Sigmoid colon (tissue), 7 donors: ENCODE data around the gene CLIC4. TPM values are rescaled to one million over a fixed set of nuclear protein-coding genes. Genes with fewer than 3 reads are reported as not detected.

Source experiments
- DNase-seq: peaks from one replicate; pipeline ENCODE4 v3.0.0-alpha.2; 2019
- H3K27ac ChIP-seq, 4 donors: fragments of 200-600 bp; sonication (generic); one replicate each; pipeline ENCODE4 v1.5.1; 2016 to 2019; ENCODE audit warnings: mild to moderate bottlenecking in 1 of 4
- H3K27me3 ChIP-seq, 3 donors: fragments of 200-600 bp; sonication (generic); one replicate each; pipeline ENCODE4 v1.5.1; 2019; ENCODE audit warnings: mild to moderate bottlenecking in 1 of 3
- H3K36me3 ChIP-seq, 4 donors: fragments of 200-600 bp; sonication (generic); one replicate each; pipeline ENCODE4 v1.5.1; 2016 to 2019
- H3K4me1 ChIP-seq, 4 donors: fragments of 200-600 bp; sonication (generic); one replicate each; pipeline ENCODE4 v1.5.1; 2017 to 2019
- H3K4me3 ChIP-seq, 4 donors: fragments of 200-600 bp; sonication (generic); one replicate each; pipeline ENCODE4 v1.5.1; 2017 to 2019; ENCODE audit warnings: mild to moderate bottlenecking in 2 of 4, moderate library complexity in 1 of 4
- H3K9me3 ChIP-seq, 4 donors: fragments of 200-600 bp in 3 of 4; sonication (generic) in 3 of 4; one replicate each; pipeline versions ENCODE4 v1.5.1 to v1.6.1; 2013 to 2019
- EP300 ChIP-seq, 4 donors: sonication (generic); formaldehyde crosslinking; IDR thresholded peaks; one replicate each; pipeline ENCODE4 v1.6.1; 2017; ENCODE audit warnings: antibody characterized with exemption in 4 of 4
- POLR2A ChIP-seq, 2 donors: fragments of 450-650 bp; IDR thresholded peaks; one replicate each; pipeline ENCODE4 v1.6.1; 2016; ENCODE audit warnings: antibody characterized with exemption in 2 of 2, mild to moderate bottlenecking in 2 of 2, moderate library complexity in 2 of 2
- POLR2AphosphoS5 ChIP-seq, 4 donors: sonication (generic); formaldehyde crosslinking; IDR thresholded peaks; one replicate each; pipeline ENCODE4 v1.6.1; 2017; ENCODE audit warnings: antibody characterized with exemption in 4 of 4
- WGBS, 2 donors: extraction: QIAGEN DNeasy Blood & Tissue Kit; methylation state at CpG; one replicate each; pipeline ENCODE4 v1.1.7; 2013; 5-methylcytosine and 5-hydroxymethylcytosine counted together
- intact Hi-C: fragments of 100-400 bp; cut with DNase I; formaldehyde crosslinking; loops from one replicate; pipeline ENCODE4 v1.15.1; 2023
- polyA plus RNA-seq, 3 donors: library from polyadenylated mRNA; stranded (reverse); fragments of 200-250 nt; gene quantifications; one replicate each; pipeline ENCODE4 v1.2.3, GENCODE V29; 2013
- total RNA-seq, 4 donors: library from RNA; depleted of rRNA; stranded (reverse); fragments of >200 nt; gene quantifications; one replicate each; pipeline ENCODE4 v1.1.0, GENCODE V29; 2016
- TF ChIP-seq, protein P1 (sequence below), 4 experiments: fragments of 450-650 bp in 3 of 4; fragments of 200-600 bp in 1 of 4; IDR thresholded peaks; one replicate each; pipeline ENCODE4 v1.5.1; 2016 to 2019; ENCODE audit warnings: antibody characterized with exemption in 4 of 4, mild to moderate bottlenecking in 3 of 4, moderate library complexity in 2 of 4
- donor health status: healthy with polysubstance abuse.
- donor health status: Bipolar disorder and iron deficiency.
- donor health status: healthy.

CLIC4 gene
- total and polyA plus RNA-seq, 7 donors: 37.8 to 443 (median 334) TPM

GRCh38 chr1:24859063-24860010, 114.1 kb downstream of the CLIC4 start:
- H3K36me3 ChIP-seq: no peaks in the 10 kb centered on the region
- no peak overlapping the region for H3K4me3 ChIP-seq
- no peaks in the 10 kb centered on the region for H3K4me1 ChIP-seq
- intact Hi-C loops: no loop called here
- H3K27ac ChIP-seq: no peak overlapping the region
- TF ChIP-seq, protein P1, sequence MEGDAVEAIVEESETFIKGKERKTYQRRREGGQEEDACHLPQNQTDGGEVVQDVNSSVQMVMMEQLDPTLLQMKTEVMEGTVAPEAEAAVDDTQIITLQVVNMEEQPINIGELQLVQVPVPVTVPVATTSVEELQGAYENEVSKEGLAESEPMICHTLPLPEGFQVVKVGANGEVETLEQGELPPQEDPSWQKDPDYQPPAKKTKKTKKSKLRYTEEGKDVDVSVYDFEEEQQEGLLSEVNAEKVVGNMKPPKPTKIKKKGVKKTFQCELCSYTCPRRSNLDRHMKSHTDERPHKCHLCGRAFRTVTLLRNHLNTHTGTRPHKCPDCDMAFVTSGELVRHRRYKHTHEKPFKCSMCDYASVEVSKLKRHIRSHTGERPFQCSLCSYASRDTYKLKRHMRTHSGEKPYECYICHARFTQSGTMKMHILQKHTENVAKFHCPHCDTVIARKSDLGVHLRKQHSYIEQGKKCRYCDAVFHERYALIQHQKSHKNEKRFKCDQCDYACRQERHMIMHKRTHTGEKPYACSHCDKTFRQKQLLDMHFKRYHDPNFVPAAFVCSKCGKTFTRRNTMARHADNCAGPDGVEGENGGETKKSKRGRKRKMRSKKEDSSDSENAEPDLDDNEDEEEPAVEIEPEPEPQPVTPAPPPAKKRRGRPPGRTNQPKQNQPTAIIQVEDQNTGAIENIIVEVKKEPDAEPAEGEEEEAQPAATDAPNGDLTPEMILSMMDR (IDR thresholded peaks at IDR 0.05): no peak
- no peaks in the 10 kb centered on the region for H3K9me3 ChIP-seq
- H3K27me3 ChIP-seq: peaks cover 0 to 28% (median 9%) of the 10 kb centered on the region in 3 donors
- DNase-seq: no peak
- 86 to 90% methylated on average over 10 of the region's 10 CpGs for WGBS, 2 donors

GRCh38 chr1:24860841-24861240, 115.6 kb downstream of the CLIC4 start:
- intact Hi-C loops: no loop called here
- no peak overlapping the region for H3K27ac ChIP-seq
- no peaks in the 10 kb centered on the region for H3K36me3 ChIP-seq
- H3K27me3 ChIP-seq: peaks cover 0 to 36% (median 9%) of the 10 kb centered on the region in 3 donors
- 29 to 74% methylated on average over 15 of the region's 15 CpGs for WGBS, 2 donors
- DNase-seq: peak; percentile 59
- no peaks in the 10 kb centered on the region for H3K9me3 ChIP-seq
- H3K4me1 ChIP-seq: no peaks in the 10 kb centered on the region
- TF ChIP-seq EP300 (IDR thresholded peaks at IDR 0.05) (no peak), POLR2AphosphoS5 (IDR thresholded peaks at IDR 0.05) (no peak)
- TF ChIP-seq, protein P1 (IDR thresholded peaks at IDR 0.05): no peak
- H3K4me3 ChIP-seq: no peak overlapping the region

GRCh38 chr1:24861821-24862727, 116.8 kb downstream of the CLIC4 start:
- Histone ChIP-seq H3K4me3 (no peak overlapping the region), H3K36me3 (no peaks in the 10 kb centered on the region), H3K4me1 (no peaks in the 10 kb centered on the region), H3K27ac (no peak overlapping the region), H3K9me3 (no peaks in the 10 kb centered on the region), H3K27me3 (peaks cover 0 to 44% (median 15%) of the 10 kb centered on the region in 3 donors)
- TF ChIP-seq, protein P1 (IDR thresholded peaks at IDR 0.05): no peak
- TF ChIP-seq POLR2AphosphoS5 (IDR thresholded peaks at IDR 0.05) (no peak), POLR2A (IDR thresholded peaks at IDR 0.05) (no peak), EP300 (IDR thresholded peaks at IDR 0.05) (no peak)
- no peak for DNase-seq
- intact Hi-C loops: no loop called here
- 31 to 63% methylated on average over 28 of the region's 28 CpGs for WGBS, 2 donors

GRCh38 chr1:24862775-24863483, 117.7 kb downstream of the CLIC4 start:
- no peaks in the 10 kb centered on the region for H3K36me3 ChIP-seq
- intact Hi-C loops: no loop called here
- DNase-seq: no peak
- no peaks in the 10 kb centered on the region for H3K4me1 ChIP-seq
- H3K27me3 ChIP-seq: peaks cover 0 to 43% (median 18%) of the 10 kb centered on the region in 3 donors
- H3K4me3 ChIP-seq: no peak overlapping the region
- TF ChIP-seq EP300 (IDR thresholded peaks at IDR 0.05) (no peak), POLR2A (IDR thresholded peaks at IDR 0.05) (no peak), POLR2AphosphoS5 (IDR thresholded peaks at IDR 0.05) (no peak)
- TF ChIP-seq, protein P1 (IDR thresholded peaks at IDR 0.05): no peak
- no peak overlapping the region for H3K27ac ChIP-seq
- 81 to 88% methylated on average over 12 of the region's 12 CpGs for WGBS, 2 donors
- H3K9me3 ChIP-seq: no peaks in the 10 kb centered on the region
